Esophagus squamous epithelium (tissue), 4 donors: ENCODE data around the gene PPP1R7.

ENCODE experiments used
- CTCF ChIP-seq, 6 experiments: fragments of 450-650 bp in 4 of 6; fragments of 200-600 bp in 2 of 6; sonication (generic) in 2 of 6; IDR thresholded peaks; one replicate each; pipeline ENCODE4 v1.5.1; 2016 to 2019; ENCODE audit warnings: antibody characterized with exemption in 6 of 6, mild to moderate bottlenecking in 4 of 6, moderate library complexity in 4 of 6
- POLR2A ChIP-seq, 4 donors: fragments of 450-650 bp; IDR thresholded peaks; one replicate each; pipeline ENCODE4 v1.6.1; 2017; ENCODE audit warnings: antibody characterized with exemption in 4 of 4, mild to moderate bottlenecking in 4 of 4, moderate library complexity in 3 of 4

GRCh38 chr2:241202681-241203080 is 52.4 kb downstream of the PPP1R7 start:
- no peak for TF ChIP-seq POLR2A (IDR thresholded peaks at IDR 0.05)
- no peak for TF ChIP-seq CTCF (IDR thresholded peaks at IDR 0.05)
